Glomerular visceral epithelial cell (primary cell): ENCODE measurements around the gene MORN1.
A peak's percentile ranks its signal among the peaks of the same experiment; 100 is the strongest.

Experiments
- DNase-seq: peaks from one replicate; pipeline ENCODE4 v3.0.0-alpha.2; 2016; ENCODE audit errors: extremely low spot score

The MORN1 gene

GRCh38 chr1:2292725-2293450, 98.5 kb downstream of the MORN1 start:
- DNase-seq: no peak

GRCh38 chr1:2291577-2291976, 99.8 kb downstream of the MORN1 start:
- DNase-seq: no peak

- DNase-seq: no peak
Measured at GRCh38 chr1:2290595-2291510, 100.5 kb downstream of the MORN1 start.

- DNase-seq: no peak
Measured at GRCh38 chr1:2290171-2290578, 101.2 kb downstream of the MORN1 start.

- no peak for DNase-seq
Measured at GRCh38 chr1:2289607-2290006, 101.7 kb downstream of the MORN1 start.

GRCh38 chr1:2288816-2289536, 102.4 kb downstream of the MORN1 start:
- no peak for DNase-seq

GRCh38 chr1:2288311-2288710, 103.0 kb downstream of the MORN1 start:
- DNase-seq: no peak

- no peak for DNase-seq
Measured at GRCh38 chr1:2287649-2288048, 103.7 kb downstream of the MORN1 start.

- DNase-seq: no peak
Measured at GRCh38 chr1:2286923-2287322, 104.4 kb downstream of the MORN1 start.

GRCh38 chr1:2284932-2285331, 106.4 kb downstream of the MORN1 start:
- DNase-seq: no peak

GRCh38 chr1:2283991-2284895, 107.1 kb downstream of the MORN1 start:
- DNase-seq: no peak

GRCh38 chr1:2283371-2283990, 107.9 kb downstream of the MORN1 start:
- no peak for DNase-seq

GRCh38 chr1:2282556-2283270, 108.6 kb downstream of the MORN1 start:
- DNase-seq: no peak

GRCh38 chr1:2279817-2280216, 111.5 kb downstream of the MORN1 start:
- DNase-seq: peak; percentile 56

- peak; percentile 67 for DNase-seq
Measured at GRCh38 chr1:2279210-2279639, 112.1 kb downstream of the MORN1 start.

GRCh38 chr1:2278591-2279209, 112.7 kb downstream of the MORN1 start:
- DNase-seq: no peak

GRCh38 chr1:2277741-2278488, 113.4 kb downstream of the MORN1 start:
- no peak for DNase-seq

- no peak for DNase-seq
Measured at GRCh38 chr1:2276803-2277580, 114.4 kb downstream of the MORN1 start.
